Stimulated activated memory B cell treated with anti-CD40 and anti-IgM and Interleukin-4, amounts not matched to agents 10 μg/mL and 1 μg/mL and 100 μg/mL, for 72 hours (primary cell): ENCODE results near the gene MTX3.

Source experiments
- ATAC-seq: fragments of 150-1000 bp; cut with Tn5 transposase; 2 replicates; pipeline ENCODE4 v1.10.0; 2021
- H3K27ac Mint-ChIP-seq: one replicate; pipeline ENCODE4 v1.8.0; 2022; ENCODE audit warnings: mild to moderate bottlenecking, mixed read lengths
- H3K27me3 Mint-ChIP-seq: one replicate; pipeline ENCODE4 v1.8.0; 2022; ENCODE audit warnings: mixed read lengths
- H3K36me3 Mint-ChIP-seq: one replicate; pipeline ENCODE4 v1.8.0; 2022; ENCODE audit warnings: mixed read lengths
- H3K4me1 Mint-ChIP-seq: one replicate; pipeline ENCODE4 v1.8.0; 2022; ENCODE audit warnings: mixed read lengths
- H3K4me3 Mint-ChIP-seq: one replicate; pipeline ENCODE4 v1.8.0; 2022; ENCODE audit warnings: mild to moderate bottlenecking, moderate library complexity, mixed read lengths
- H3K9me3 Mint-ChIP-seq: one replicate; pipeline ENCODE4 v1.8.0; 2022; ENCODE audit warnings: mixed read lengths

Gene MTX3

DNA sequence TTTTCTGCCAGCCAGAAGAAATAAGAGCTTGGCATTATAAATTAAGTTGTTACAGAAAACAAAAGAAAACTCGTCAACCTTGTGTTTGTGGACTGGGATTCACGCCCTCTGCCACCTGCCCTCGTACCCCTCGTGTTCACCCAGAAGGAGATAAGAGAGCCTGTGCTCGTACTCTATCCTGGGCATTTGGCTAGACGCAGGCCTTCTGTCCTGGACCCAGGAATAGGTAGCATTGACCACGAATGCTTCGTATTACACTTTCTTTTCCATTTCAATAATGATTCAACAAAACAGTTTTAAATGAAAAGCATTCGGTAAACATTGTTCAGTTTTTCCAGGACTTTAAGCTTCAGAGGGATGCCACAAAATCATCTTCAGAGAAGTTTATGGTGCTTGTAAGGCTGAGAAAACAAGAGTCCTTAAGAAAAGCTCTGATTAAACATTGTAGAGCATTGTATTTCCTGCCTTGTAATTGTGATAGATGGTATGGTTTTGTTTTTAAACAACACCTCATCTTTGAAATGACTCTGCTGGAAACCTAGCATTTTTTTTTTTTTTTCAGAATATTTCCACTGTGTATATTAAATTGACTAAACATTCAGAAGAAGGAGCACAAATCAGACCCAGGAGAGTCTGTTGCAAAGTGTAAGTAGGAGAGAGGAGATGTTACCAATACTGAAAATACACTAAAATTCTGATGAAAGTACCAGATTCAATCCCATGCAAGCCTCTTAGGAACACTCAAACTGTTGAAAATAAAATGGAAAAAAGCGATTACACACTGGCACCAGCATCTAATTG is 27.6 kb downstream of the MTX3 start:
- H3K36me3 Mint-ChIP-seq = no peaks in the 10 kb centered on the region
- H3K4me3 Mint-ChIP-seq = no peak overlapping the region
- no peaks in the 10 kb centered on the region for H3K9me3 Mint-ChIP-seq
- H3K4me1 Mint-ChIP-seq = no peaks in the 10 kb centered on the region
- H3K27ac Mint-ChIP-seq = no peak overlapping the region
- H3K27me3 Mint-ChIP-seq = no peaks in the 10 kb centered on the region
- ATAC-seq = no peak

GRCh38 chr5:79962575-79963222 is 28.4 kb downstream of the MTX3 start:
- H3K9me3 Mint-ChIP-seq = no peaks in the 10 kb centered on the region
- H3K27me3 Mint-ChIP-seq = no peaks in the 10 kb centered on the region
- no peak for ATAC-seq
- no peak overlapping the region for H3K27ac Mint-ChIP-seq
- H3K4me3 Mint-ChIP-seq = no peak overlapping the region
- no peaks in the 10 kb centered on the region for H3K36me3 Mint-ChIP-seq
- no peaks in the 10 kb centered on the region for H3K4me1 Mint-ChIP-seq

DNA sequence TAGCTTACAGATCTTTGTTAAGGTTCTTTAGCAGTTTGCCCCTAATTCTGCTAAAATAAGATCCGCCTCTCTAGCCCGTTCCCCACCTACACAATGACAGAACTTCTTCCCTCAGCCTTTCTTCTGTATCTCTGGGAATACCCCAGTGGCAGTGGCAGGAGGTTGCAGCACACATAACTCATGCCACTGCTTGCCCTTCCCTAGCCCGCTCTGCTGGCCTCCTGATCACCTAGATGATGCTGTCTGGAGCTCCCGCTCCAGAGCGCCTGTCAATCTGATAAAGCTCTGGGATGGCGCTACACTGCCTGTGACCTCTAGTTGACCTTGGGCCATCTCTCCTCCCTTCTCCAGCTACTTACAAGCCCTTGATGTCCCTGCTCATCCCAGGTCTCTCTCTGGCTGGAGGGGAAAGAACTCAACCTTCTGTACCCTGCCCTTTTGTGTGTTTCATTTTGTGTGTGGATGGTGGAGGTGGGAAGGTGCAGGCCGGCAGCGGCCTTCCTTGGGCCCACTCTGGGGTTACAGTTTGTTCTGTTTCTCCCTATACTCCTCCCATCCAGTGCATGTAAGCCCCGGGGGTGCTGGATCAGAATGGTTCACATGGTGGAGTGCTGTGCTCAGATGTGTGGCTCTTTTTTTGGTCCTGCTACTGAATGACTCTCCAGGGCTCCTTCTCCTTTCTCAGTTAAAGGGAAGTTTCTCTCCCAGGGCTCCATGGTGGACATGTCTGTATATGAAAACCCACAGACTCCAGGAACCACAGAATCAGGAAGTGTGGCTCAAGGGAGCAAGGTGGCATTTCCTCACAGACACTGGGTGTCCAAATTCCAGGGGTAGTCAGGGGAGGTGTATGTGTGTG is 29.1 kb downstream of the MTX3 start:
- Mint-ChIP-seq H3K4me3 (no peak overlapping the region), H3K27me3 (peaks cover 1% of the 10 kb centered on the region), H3K27ac (no peak overlapping the region), H3K9me3 (no peaks in the 10 kb centered on the region), H3K4me1 (no peaks in the 10 kb centered on the region), H3K36me3 (no peaks in the 10 kb centered on the region)
- no peak for ATAC-seq

GRCh38 chr5:79959407-79959806 is 31.7 kb downstream of the MTX3 start:
- peaks cover 7% of the 10 kb centered on the region for H3K27me3 Mint-ChIP-seq

GRCh38 chr5:79955941-79956670 is 35.0 kb downstream of the MTX3 start:
- peaks cover 33% of the 10 kb centered on the region for H3K27me3 Mint-ChIP-seq
- H3K4me3 Mint-ChIP-seq = no peak overlapping the region
- H3K9me3 Mint-ChIP-seq = no peaks in the 10 kb centered on the region
- H3K4me1 Mint-ChIP-seq = no peaks in the 10 kb centered on the region
- H3K27ac Mint-ChIP-seq = no peak overlapping the region
- H3K36me3 Mint-ChIP-seq = no peaks in the 10 kb centered on the region
- ATAC-seq = no peak

More at GRCh38 chr5:79959407-79959806, 31.7 kb downstream of the MTX3 start:
- Mint-ChIP-seq H3K4me1 (no peaks in the 10 kb centered on the region), H3K4me3 (no peak overlapping the region), H3K36me3 (no peaks in the 10 kb centered on the region), H3K27ac (no peak overlapping the region), H3K9me3 (no peaks in the 10 kb centered on the region)
- ATAC-seq = no peak

- Mint-ChIP-seq H3K36me3 (no peaks in the 10 kb centered on the region), H3K4me3 (no peak overlapping the region), H3K4me1 (no peaks in the 10 kb centered on the region), H3K27ac (no peak overlapping the region), H3K27me3 (peaks cover 33% of the 10 kb centered on the region), H3K9me3 (no peaks in the 10 kb centered on the region)
- ATAC-seq = no peak
Observed at GRCh38 chr5:79955356-79955895, 35.6 kb downstream of the MTX3 start.

GRCh38 chr5:79954620-79955019 is 36.4 kb downstream of the MTX3 start:
- Mint-ChIP-seq H3K27me3 (peaks cover 33% of the 10 kb centered on the region), H3K4me1 (no peaks in the 10 kb centered on the region), H3K9me3 (no peaks in the 10 kb centered on the region), H3K36me3 (no peaks in the 10 kb centered on the region), H3K27ac (no peak overlapping the region), H3K4me3 (no peak overlapping the region)
- ATAC-seq = no peak

DNA sequence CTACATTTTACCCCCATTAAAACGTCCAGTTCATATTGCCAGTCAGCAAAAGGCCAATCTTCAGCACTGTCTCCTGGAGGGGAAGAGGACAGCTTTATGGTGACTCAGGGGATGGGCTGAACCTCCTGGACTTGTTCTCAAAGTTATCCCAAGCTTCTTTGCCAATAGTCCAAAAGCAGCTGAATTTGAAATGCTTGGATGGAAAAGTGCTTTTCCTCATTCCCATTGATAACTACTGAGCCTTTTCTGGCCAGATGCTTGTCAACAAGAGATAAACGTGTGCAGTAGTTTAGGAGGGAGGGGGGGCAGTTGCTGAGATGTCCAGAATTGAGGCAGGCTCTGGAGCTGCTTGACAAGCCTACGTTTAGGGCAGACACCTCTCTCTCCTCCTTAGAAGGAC is 43.5 kb downstream of the MTX3 start:
- no peaks in the 10 kb centered on the region for H3K4me1 Mint-ChIP-seq
- no peaks in the 10 kb centered on the region for H3K36me3 Mint-ChIP-seq
- H3K4me3 Mint-ChIP-seq = no peak overlapping the region
- no peak for ATAC-seq
- no peak overlapping the region for H3K27ac Mint-ChIP-seq
- no peaks in the 10 kb centered on the region for H3K9me3 Mint-ChIP-seq
- peaks cover 13% of the 10 kb centered on the region for H3K27me3 Mint-ChIP-seq

GRCh38 chr5:79938468-79938867 is 52.6 kb downstream of the MTX3 start:
- Mint-ChIP-seq H3K27me3 (peaks cover 21% of the 10 kb centered on the region), H3K4me3 (no peak overlapping the region)
- ATAC-seq = no peak

GRCh38 chr5:79936646-79937216 is 54.3 kb downstream of the MTX3 start:
- ATAC-seq = no peak
- Mint-ChIP-seq H3K9me3 (no peaks in the 10 kb centered on the region), H3K4me3 (no peak overlapping the region), H3K27ac (no peak overlapping the region), H3K4me1 (no peaks in the 10 kb centered on the region), H3K36me3 (no peaks in the 10 kb centered on the region), H3K27me3 (peaks cover 21% of the 10 kb centered on the region)

More at GRCh38 chr5:79938468-79938867, 52.6 kb downstream of the MTX3 start:
- Mint-ChIP-seq H3K9me3 (no peaks in the 10 kb centered on the region), H3K4me1 (no peaks in the 10 kb centered on the region), H3K27ac (no peak overlapping the region), H3K36me3 (no peaks in the 10 kb centered on the region)

DNA sequence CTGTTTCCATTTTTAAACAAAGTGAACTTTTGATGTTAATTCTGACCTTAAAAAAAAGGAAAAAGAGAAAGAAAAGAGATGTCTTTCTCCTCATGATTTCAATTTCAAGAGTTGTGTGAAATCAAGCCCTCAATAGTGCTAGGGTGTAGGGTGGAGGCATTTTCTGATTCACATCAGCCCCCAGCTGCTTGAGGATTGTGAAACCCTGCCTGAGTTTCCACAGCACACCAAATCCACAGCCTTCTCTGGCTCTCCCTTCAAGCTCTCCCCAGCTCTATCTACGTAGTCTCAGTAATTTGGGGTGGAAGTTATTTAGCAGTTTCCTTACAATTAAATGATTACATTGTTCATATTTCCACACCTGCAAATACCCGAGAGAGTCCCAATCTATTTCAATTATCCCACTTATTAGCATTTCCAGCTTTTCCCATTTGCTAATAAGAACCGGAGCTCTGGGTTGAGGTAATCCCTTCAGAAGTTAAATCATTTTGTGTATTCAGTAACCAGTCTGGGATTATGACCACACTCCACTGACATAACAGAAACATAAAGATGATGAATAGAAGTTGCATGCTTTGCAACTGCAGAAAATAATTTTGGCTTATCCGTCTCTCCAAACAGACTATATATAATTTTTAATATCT is 54.9 kb downstream of the MTX3 start:
- Mint-ChIP-seq H3K9me3 (no peaks in the 10 kb centered on the region), H3K36me3 (no peaks in the 10 kb centered on the region), H3K27ac (no peak overlapping the region), H3K27me3 (peaks cover 21% of the 10 kb centered on the region), H3K4me1 (no peaks in the 10 kb centered on the region), H3K4me3 (no peak overlapping the region)
- ATAC-seq = no peak

DNA sequence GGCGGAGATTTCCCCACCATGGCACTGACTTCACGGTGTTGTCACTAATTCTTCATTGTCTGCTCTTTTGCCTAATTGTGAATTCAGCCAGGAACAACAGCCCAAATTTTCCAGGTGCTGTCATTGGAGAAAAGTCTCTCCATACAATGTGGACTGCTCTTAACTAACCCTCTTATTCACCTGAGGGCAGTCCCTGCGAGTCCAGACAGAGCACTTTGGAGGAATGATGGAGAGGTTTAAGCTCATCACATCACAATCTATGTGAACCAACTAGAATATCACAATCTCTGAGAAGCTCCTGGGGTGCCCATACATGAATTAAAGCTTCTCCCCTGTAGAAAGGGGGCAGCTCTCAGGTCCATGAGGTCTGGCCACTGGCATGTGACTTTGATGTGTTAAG is 56.4 kb downstream of the MTX3 start:
- no peaks in the 10 kb centered on the region for H3K9me3 Mint-ChIP-seq
- H3K4me1 Mint-ChIP-seq = no peaks in the 10 kb centered on the region
- no peaks in the 10 kb centered on the region for H3K36me3 Mint-ChIP-seq
- no peak for ATAC-seq
- no peak overlapping the region for H3K27ac Mint-ChIP-seq
- no peak overlapping the region for H3K4me3 Mint-ChIP-seq
- H3K27me3 Mint-ChIP-seq = peaks cover 18% of the 10 kb centered on the region

GRCh38 chr5:79932510-79933504 is 58.3 kb downstream of the MTX3 start:
- peaks cover 12% of the 10 kb centered on the region for H3K27me3 Mint-ChIP-seq
- H3K27ac Mint-ChIP-seq = no peak overlapping the region
- no peaks in the 10 kb centered on the region for H3K9me3 Mint-ChIP-seq
- no peaks in the 10 kb centered on the region for H3K4me1 Mint-ChIP-seq
- no peak overlapping the region for H3K4me3 Mint-ChIP-seq
- no peak for ATAC-seq
- no peaks in the 10 kb centered on the region for H3K36me3 Mint-ChIP-seq
